ENCODE results near the gene RNF220. TPM values are rescaled to one million over a fixed set of nuclear protein-coding genes. Genes with fewer than 3 reads are reported as not detected.

Gene RNF220
- total and polyA plus RNA-seq, 2 experiments from 2014 or later, result 47.4 to 123 TPM

GRCh38 chr1:44641126-44642102, 236.4 kb downstream of the RNF220 start:
- in situ Hi-C loops (cut with MboI), result no loop called here
- peaks cover 4% of the 10 kb centered on the region; the same call in 1 of the 2 replicates for H3F3A ChIP-seq (ENCODE audit: insufficient read depth)
- H3K4me3 ChIP-seq, result no peak overlapping the region
- H3K9me2 ChIP-seq (ENCODE audit: insufficient read depth), result no peaks in the 10 kb centered on the region
- peaks cover 11% of the 10 kb centered on the region for H3K4me1 ChIP-seq (ENCODE audit: insufficient read depth)
- H3K4me2 ChIP-seq (ENCODE audit: unreplicated experiment), result no peak overlapping the region
- DNase-seq, result no peak
- 81 to 83% methylated on average over 12 of the region's 12 CpGs for WGBS, 2 experiments (ENCODE audit: low coverage in 1 of 2, low lambda C conversion rate in 2 of 2, missing lambda C conversion rate in 2 of 2)
- peaks cover 6% of the 10 kb centered on the region; the same call in 1 of the 2 replicates for H3K36me3 ChIP-seq (ENCODE audit: low read depth)
- H3K27me3 ChIP-seq (replicated peaks; ENCODE audit: insufficient read depth), result no peaks in the 10 kb centered on the region
- no peak overlapping the region for H3K27ac ChIP-seq
- H3K79me2 ChIP-seq (ENCODE audit: insufficient read depth), result no peaks in the 10 kb centered on the region
- TF ChIP-seq EZH2phosphoT487 (IDR thresholded peaks at IDR 0.05; ENCODE audit: insufficient read depth, low read depth), result no peak
- TF ChIP-seq EZH2 (IDR thresholded peaks at IDR 0.05; ENCODE audit: insufficient read depth, poor library complexity, severe bottlenecking), result no peak
- H3K9me3 ChIP-seq (ENCODE audit: low read depth), result no peaks in the 10 kb centered on the region
- no peak overlapping the region for H2AFZ ChIP-seq
- no peak overlapping the region for H3K9ac ChIP-seq
- H4K20me1 ChIP-seq (ENCODE audit: insufficient read depth), result no peaks in the 10 kb centered on the region

GRCh38 chr1:44642255-44642654, 237.2 kb downstream of the RNF220 start:
- WGBS, 2 experiments (ENCODE audit: low coverage in 1 of 2, low lambda C conversion rate in 2 of 2, missing lambda C conversion rate in 2 of 2), result 98 to 100% methylated on average over 2 of the region's 2 CpGs
- H4K20me1 ChIP-seq (ENCODE audit: insufficient read depth), result no peaks in the 10 kb centered on the region
- DNase-seq, result no peak

GRCh38 chr1:44642925-44643324, 237.9 kb downstream of the RNF220 start:
- no peak for TF ChIP-seq EZH2 (IDR thresholded peaks at IDR 0.05; ENCODE audit: insufficient read depth, poor library complexity, severe bottlenecking)
- TF ChIP-seq EZH2phosphoT487 (IDR thresholded peaks at IDR 0.05; ENCODE audit: insufficient read depth, low read depth), result no peak
- H2AFZ ChIP-seq, result no peak overlapping the region
- H3K27ac ChIP-seq, result no peak overlapping the region
- WGBS, 2 experiments (ENCODE audit: low coverage in 1 of 2, low lambda C conversion rate in 2 of 2, missing lambda C conversion rate in 2 of 2), result 98 to 100% methylated on average over 3 of the region's 3 CpGs
- H3F3A ChIP-seq (ENCODE audit: insufficient read depth), result peaks cover 4% of the 10 kb centered on the region; the same call in 1 of the 2 replicates
- H3K36me3 ChIP-seq (ENCODE audit: low read depth), result peaks cover 6% of the 10 kb centered on the region; the same call in 1 of the 2 replicates
- H4K20me1 ChIP-seq (ENCODE audit: insufficient read depth), result no peaks in the 10 kb centered on the region
- DNase-seq, result no peak
- in situ Hi-C loops (cut with MboI), result no loop called here
- no peaks in the 10 kb centered on the region for H3K79me2 ChIP-seq (ENCODE audit: insufficient read depth)
- H3K27me3 ChIP-seq (replicated peaks; ENCODE audit: insufficient read depth), result no peaks in the 10 kb centered on the region
- no peaks in the 10 kb centered on the region for H3K9me3 ChIP-seq (ENCODE audit: low read depth)
- no peak overlapping the region for H3K4me2 ChIP-seq (ENCODE audit: unreplicated experiment)
- H3K9me2 ChIP-seq (ENCODE audit: insufficient read depth), result no peaks in the 10 kb centered on the region
- H3K4me3 ChIP-seq, result no peak overlapping the region
- H3K4me1 ChIP-seq (ENCODE audit: insufficient read depth), result peaks cover 11% of the 10 kb centered on the region
- H3K9ac ChIP-seq, result no peak overlapping the region

More at GRCh38 chr1:44642255-44642654, 237.2 kb downstream of the RNF220 start:
- H3K9me3 ChIP-seq (ENCODE audit: low read depth), result no peaks in the 10 kb centered on the region
- H3K4me1 ChIP-seq (ENCODE audit: insufficient read depth), result peaks cover 11% of the 10 kb centered on the region
- no peak overlapping the region for H3K27ac ChIP-seq
- no peaks in the 10 kb centered on the region for H3K79me2 ChIP-seq (ENCODE audit: insufficient read depth)
- H3F3A ChIP-seq (ENCODE audit: insufficient read depth), result peaks cover 4% of the 10 kb centered on the region; the same call in 1 of the 2 replicates
- no peaks in the 10 kb centered on the region for H3K27me3 ChIP-seq (replicated peaks; ENCODE audit: insufficient read depth)
- no peaks in the 10 kb centered on the region for H3K9me2 ChIP-seq (ENCODE audit: insufficient read depth)
- TF ChIP-seq EZH2phosphoT487 (IDR thresholded peaks at IDR 0.05; ENCODE audit: insufficient read depth, low read depth) (no peak), EZH2 (IDR thresholded peaks at IDR 0.05; ENCODE audit: insufficient read depth, poor library complexity, severe bottlenecking) (no peak)
- H3K9ac ChIP-seq, result no peak overlapping the region
- peaks cover 6% of the 10 kb centered on the region; the same call in 1 of the 2 replicates for H3K36me3 ChIP-seq (ENCODE audit: low read depth)
- no peak overlapping the region for H3K4me3 ChIP-seq
- H2AFZ ChIP-seq, result no peak overlapping the region
- no peak overlapping the region for H3K4me2 ChIP-seq (ENCODE audit: unreplicated experiment)
- in situ Hi-C loops (cut with MboI), result no loop called here

- TF ChIP-seq EZH2 (IDR thresholded peaks at IDR 0.05; ENCODE audit: insufficient read depth, poor library complexity, severe bottlenecking), result no peak
- no peak for TF ChIP-seq EZH2phosphoT487 (IDR thresholded peaks at IDR 0.05; ENCODE audit: insufficient read depth, low read depth)
- Histone ChIP-seq H4K20me1 (ENCODE audit: insufficient read depth) (no peaks in the 10 kb centered on the region), H3K4me3 (no peak overlapping the region), H2AFZ (no peak overlapping the region), H3K4me2 (ENCODE audit: unreplicated experiment) (no peak overlapping the region), H3K9me2 (ENCODE audit: insufficient read depth) (no peaks in the 10 kb centered on the region), H3K9me3 (ENCODE audit: low read depth) (no peaks in the 10 kb centered on the region), H3F3A (ENCODE audit: insufficient read depth) (peaks cover 4% of the 10 kb centered on the region; the same call in 1 of the 2 replicates), H3K27me3 (replicated peaks; ENCODE audit: insufficient read depth) (no peaks in the 10 kb centered on the region), H3K36me3 (ENCODE audit: low read depth) (peaks cover 6% of the 10 kb centered on the region; the same call in 1 of the 2 replicates), H3K79me2 (ENCODE audit: insufficient read depth) (no peaks in the 10 kb centered on the region), H3K27ac (no peak overlapping the region), H3K9ac (no peak overlapping the region), H3K4me1 (ENCODE audit: insufficient read depth) (peaks cover 11% of the 10 kb centered on the region)
- WGBS, 2 experiments (ENCODE audit: low coverage in 1 of 2, low lambda C conversion rate in 2 of 2, missing lambda C conversion rate in 2 of 2), result 71 to 82% methylated on average over 9 of the region's 9 CpGs
- in situ Hi-C loops (cut with MboI), result no loop called here
- DNase-seq, result no peak
Observed at GRCh38 chr1:44643721-44644334, 238.8 kb downstream of the RNF220 start.
